Liver (tissue), 3 donors: ENCODE data around the gene CDCA5.

ENCODE experiments used
- CTCF ChIP-seq: fragments of 150-350 bp; IDR thresholded peaks from 2 replicates; pipeline ENCODE4 v1.5.1; 2017; ENCODE audit warnings: improper control_type of control experiment, low read depth, low read length; ENCODE audit not compliant: missing input control
- EGR1 ChIP-seq, 2 donors: IDR thresholded peaks; 2 replicates each; pipeline ENCODE4 v1.6.1; 2016 to 2018; ENCODE audit warnings: antibody characterized with exemption in 2 of 2, low read depth in 2 of 2
- MAX ChIP-seq: IDR thresholded peaks from 2 replicates; pipeline ENCODE4 v1.6.1; 2016; ENCODE audit warnings: antibody characterized with exemption
- YY1 ChIP-seq: IDR thresholded peaks from 2 replicates; pipeline ENCODE4 v1.6.1; 2016; ENCODE audit warnings: antibody characterized with exemption, mild to moderate bottlenecking
- ZBTB33 ChIP-seq: IDR thresholded peaks from 2 replicates; pipeline ENCODE4 v1.6.1; 2016; ENCODE audit warnings: antibody characterized with exemption
- donor health status: healthy.
- donor health status: healthy.

DNA sequence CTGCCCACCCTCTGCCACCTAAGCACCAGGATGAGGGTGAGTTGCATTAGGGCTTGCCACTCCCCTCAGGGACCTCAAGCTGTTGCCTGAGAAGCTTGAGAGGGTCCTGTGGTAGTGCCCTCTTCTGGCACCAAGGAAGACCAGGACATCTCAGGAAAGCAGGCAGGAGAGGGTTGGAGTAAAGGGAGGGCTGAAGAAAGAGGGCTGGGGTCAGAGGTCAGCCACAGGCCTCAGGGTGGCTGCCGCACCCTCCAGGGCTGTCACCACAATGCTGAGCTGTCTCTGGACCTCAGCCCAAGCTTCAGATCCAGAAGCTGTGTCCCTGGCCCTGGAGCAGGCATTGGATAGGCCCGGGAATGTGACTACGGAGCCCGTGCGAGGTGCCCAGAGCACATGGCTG is 38.8 kb downstream of the CDCA5 start:
- TF ChIP-seq CTCF (no peak), EGR1 (IDR thresholded peaks at IDR 0.05; ENCODE audit: low read depth in 2 of 2) (no peak), MAX (no peak), YY1 (no peak), ZBTB33 (no peak)
